OCI-LY3 (cell line): ENCODE data around the gene PDE7B.
A peak's percentile ranks its signal among the peaks of the same experiment; 100 is the strongest.

ENCODE experiments used
- H2AFZ ChIP-seq: fragments of 200-600, 300-600 bp; shearing (Covaris generic); 2 replicates; pipeline ENCODE4 v1.6.0; 2014; ENCODE audit warnings: antibody characterized with exemption, low read depth, low read length
- H3K27ac ChIP-seq: fragments of 200-600, 300-600 bp; sonication (generic); 2 replicates; pipeline ENCODE4 v1.5.1; 2014; ENCODE audit warnings: mild to moderate bottlenecking, low read length, moderate library complexity, mixed read lengths
- H3K27me3 ChIP-seq: fragments of 200-600, 300-600 bp; sonication (generic); 2 replicates; pipeline ENCODE4 v1.6.1; 2014; ENCODE audit warnings: low read depth, low read length, mixed read lengths
- H3K36me3 ChIP-seq: fragments of 200-600, 300-600 bp; sonication (generic); replicated peaks from 2 replicates; pipeline ENCODE3; 2014; ENCODE audit warnings: low read depth, low read length, mixed read lengths
- H3K4me1 ChIP-seq: fragments of 300-600, 200-600 bp; sonication (generic); 2 replicates; pipeline ENCODE4 v1.6.1; 2014; ENCODE audit warnings: low read length, mixed read lengths
- H3K4me2 ChIP-seq: fragments of 200-600, 300-600 bp; sonication (generic); 2 replicates; pipeline ENCODE4 v1.6.1; 2014; ENCODE audit warnings: low read length, mixed read lengths
- H3K4me3 ChIP-seq: fragments of 300-600, 200-600 bp; sonication (generic); 2 replicates; pipeline ENCODE4 v1.5.1; 2014; ENCODE audit warnings: antibody characterized with exemption, mild to moderate bottlenecking, low read length, moderate library complexity
- H3K79me2 ChIP-seq: fragments of 300-600, 200-600 bp; shearing (Covaris generic); 2 replicates; pipeline ENCODE4 v1.6.1; 2014; ENCODE audit warnings: mild to moderate bottlenecking, low read length, mixed read lengths
- H3K9ac ChIP-seq: fragments of 300-600, 200-600 bp; shearing (Covaris generic); 2 replicates; pipeline ENCODE4 v1.6.0; 2014; ENCODE audit warnings: mild to moderate bottlenecking, low read length, moderate library complexity
- H3K9me3 ChIP-seq: fragments of 200-600, 300-600 bp; shearing (Covaris generic); 2 replicates; pipeline ENCODE4 v1.6.1; 2014; ENCODE audit warnings: low read length, mixed read lengths; ENCODE audit not compliant: insufficient read depth
- H4K20me1 ChIP-seq: fragments of 200-600, 300-600 bp; sonication (generic); 2 replicates; pipeline ENCODE4 v1.6.1; 2016; ENCODE audit warnings: low read length, mixed read lengths; ENCODE audit not compliant: insufficient read depth
- CTCF ChIP-seq: fragments of 200-600, 300-600 bp; sonication (generic); IDR thresholded peaks from 2 replicates; pipeline ENCODE4 v1.5.1; 2014; ENCODE audit warnings: antibody characterized with exemption, low read length, low read depth
- EZH2phosphoT487 ChIP-seq: fragments of 200-600 bp; shearing (Covaris generic); IDR thresholded peaks from 2 replicates; pipeline ENCODE4 v1.6.1; 2018; ENCODE audit warnings: antibody characterized with exemption, mixed run types, low read depth

PDE7B gene

GRCh38 chr6:135946674-135947073 lies 95.2 kb downstream of the PDE7B start:
- no peaks in the 10 kb centered on the region for H3K36me3 ChIP-seq
- H3K79me2 ChIP-seq: no peaks in the 10 kb centered on the region
- no peak overlapping the region for H2AFZ ChIP-seq
- no peak overlapping the region for H3K9ac ChIP-seq
- no peaks in the 10 kb centered on the region for H4K20me1 ChIP-seq
- no peak for TF ChIP-seq CTCF
- TF ChIP-seq EZH2phosphoT487: no peak
- no peak overlapping the region for H3K27ac ChIP-seq
- H3K4me3 ChIP-seq: no peak overlapping the region
- H3K27me3 ChIP-seq: no peaks in the 10 kb centered on the region
- H3K4me2 ChIP-seq: no peak overlapping the region
- peaks cover 12% of the 10 kb centered on the region for H3K4me1 ChIP-seq
- no peaks in the 10 kb centered on the region for H3K9me3 ChIP-seq

- Histone ChIP-seq H2AFZ (no peak overlapping the region), H3K4me3 (no peak overlapping the region), H3K4me2 (peak overlapping the region; percentile 36), H3K79me2 (no peaks in the 10 kb centered on the region), H3K27me3 (no peaks in the 10 kb centered on the region), H3K4me1 (peaks cover 15% of the 10 kb centered on the region), H3K27ac (no peak overlapping the region), H4K20me1 (no peaks in the 10 kb centered on the region), H3K36me3 (no peaks in the 10 kb centered on the region), H3K9me3 (no peaks in the 10 kb centered on the region), H3K9ac (no peak overlapping the region)
- TF ChIP-seq EZH2phosphoT487: no peak
- TF ChIP-seq CTCF: no peak
These were observed 99.2 kb downstream of the PDE7B start for GRCh38 chr6:135950669-135951068.

- Histone ChIP-seq H3K9me3 (no peaks in the 10 kb centered on the region), H3K79me2 (no peaks in the 10 kb centered on the region), H3K36me3 (no peaks in the 10 kb centered on the region), H2AFZ (no peak overlapping the region), H3K4me1 (peaks cover 15% of the 10 kb centered on the region), H3K4me3 (no peak overlapping the region), H3K4me2 (peak overlapping the region; percentile 36), H3K27ac (no peak overlapping the region), H3K27me3 (no peaks in the 10 kb centered on the region), H4K20me1 (no peaks in the 10 kb centered on the region), H3K9ac (no peak overlapping the region)
- TF ChIP-seq EZH2phosphoT487 (no peak), CTCF (no peak)
These were observed 99.7 kb downstream of the PDE7B start for GRCh38 chr6:135951169-135951568.

- Histone ChIP-seq H3K4me3 (no peak overlapping the region), H3K79me2 (no peaks in the 10 kb centered on the region), H3K9ac (no peak overlapping the region), H3K9me3 (no peaks in the 10 kb centered on the region), H3K36me3 (no peaks in the 10 kb centered on the region), H2AFZ (no peak overlapping the region), H3K4me2 (no peak overlapping the region), H4K20me1 (no peaks in the 10 kb centered on the region), H3K27me3 (no peaks in the 10 kb centered on the region), H3K27ac (no peak overlapping the region), H3K4me1 (peaks cover 15% of the 10 kb centered on the region)
- TF ChIP-seq EZH2phosphoT487 (no peak), CTCF (no peak)
These were observed 102.3 kb downstream of the PDE7B start for GRCh38 chr6:135953818-135954217.
